HG03520 (cell line): ENCODE data around the gene HPS5.
A peak's percentile ranks its signal among the peaks of the same experiment; 100 is the strongest.

Experiments
- ATAC-seq: cut with Tn5 transposase; IDR thresholded peaks from one replicate; pipeline ENCODE4 v1.9.1; 2021; ENCODE audit warnings: mild to moderate bottlenecking, moderate library complexity; ENCODE audit not compliant: unreplicated experiment

HPS5 gene

GRCh38 chr11:18321578-18321968, 367 bp downstream of the HPS5 start:
- ATAC-seq = peak; percentile 6

GRCh38 chr11:18320617-18321016, 1.3 kb downstream of the HPS5 start:
- ATAC-seq = no peak

DNA sequence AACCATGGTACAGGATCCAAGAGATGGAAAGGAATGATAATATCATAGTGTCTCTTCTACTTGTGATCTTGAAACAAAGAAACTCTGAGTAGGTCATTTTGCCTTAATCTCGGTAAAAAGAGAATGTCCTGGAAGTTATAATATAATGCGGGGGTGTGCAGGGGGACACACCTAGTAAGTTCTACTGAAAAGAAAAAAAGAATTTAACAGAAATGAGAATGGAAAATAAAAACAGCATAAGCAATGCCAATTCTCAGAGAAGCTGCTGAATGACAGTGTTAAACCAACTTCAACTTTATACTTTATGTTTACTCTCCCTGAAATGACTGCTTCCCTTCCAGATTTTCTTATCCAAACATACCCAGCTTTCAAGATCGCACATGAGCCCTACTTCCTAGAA, 2.0 kb downstream of the HPS5 start:
- ATAC-seq = no peak

DNA sequence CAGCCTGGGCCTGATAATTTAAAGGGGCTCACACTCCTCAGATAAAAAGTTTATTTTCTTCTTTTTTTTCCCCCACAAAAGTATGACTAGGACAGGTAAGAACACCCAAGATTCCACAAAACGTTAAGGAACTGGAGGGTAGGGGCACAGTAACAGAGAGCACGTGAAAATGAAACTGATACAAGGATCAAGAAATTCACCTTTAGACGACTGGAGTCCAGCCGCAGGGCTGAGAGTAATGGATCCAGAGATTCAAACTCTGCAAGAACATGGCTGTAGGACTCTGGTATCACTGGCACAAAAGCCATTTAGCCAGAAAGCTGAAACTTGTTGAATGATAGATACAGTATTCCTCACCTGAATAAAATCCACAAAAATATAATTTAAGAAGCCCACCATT, 4.4 kb downstream of the HPS5 start:
- no peak for ATAC-seq

DNA sequence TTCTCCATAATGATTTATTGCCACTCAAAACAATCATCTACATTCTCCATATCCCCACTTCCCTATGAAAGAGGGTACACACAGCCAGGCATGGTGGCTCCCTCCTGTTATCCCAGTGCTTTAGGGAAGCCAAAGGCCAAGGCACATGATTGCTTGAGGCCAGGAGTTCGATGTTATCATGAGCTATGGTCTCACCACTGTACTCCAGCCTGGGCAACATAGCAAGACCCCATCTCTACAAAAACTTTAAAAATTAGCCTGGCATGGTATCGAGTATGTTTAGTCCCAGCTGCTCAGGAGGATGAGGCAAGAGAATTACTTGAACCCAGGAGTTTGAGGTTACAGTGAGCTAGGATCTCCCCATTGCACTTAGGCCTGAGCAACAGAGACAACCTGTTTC, 6.0 kb downstream of the HPS5 start:
- no peak for ATAC-seq

GRCh38 chr11:18314784-18315523, 7.0 kb downstream of the HPS5 start:
- ATAC-seq = no peak

GRCh38 chr11:18313965-18314763, 7.8 kb downstream of the HPS5 start:
- no peak for ATAC-seq

DNA sequence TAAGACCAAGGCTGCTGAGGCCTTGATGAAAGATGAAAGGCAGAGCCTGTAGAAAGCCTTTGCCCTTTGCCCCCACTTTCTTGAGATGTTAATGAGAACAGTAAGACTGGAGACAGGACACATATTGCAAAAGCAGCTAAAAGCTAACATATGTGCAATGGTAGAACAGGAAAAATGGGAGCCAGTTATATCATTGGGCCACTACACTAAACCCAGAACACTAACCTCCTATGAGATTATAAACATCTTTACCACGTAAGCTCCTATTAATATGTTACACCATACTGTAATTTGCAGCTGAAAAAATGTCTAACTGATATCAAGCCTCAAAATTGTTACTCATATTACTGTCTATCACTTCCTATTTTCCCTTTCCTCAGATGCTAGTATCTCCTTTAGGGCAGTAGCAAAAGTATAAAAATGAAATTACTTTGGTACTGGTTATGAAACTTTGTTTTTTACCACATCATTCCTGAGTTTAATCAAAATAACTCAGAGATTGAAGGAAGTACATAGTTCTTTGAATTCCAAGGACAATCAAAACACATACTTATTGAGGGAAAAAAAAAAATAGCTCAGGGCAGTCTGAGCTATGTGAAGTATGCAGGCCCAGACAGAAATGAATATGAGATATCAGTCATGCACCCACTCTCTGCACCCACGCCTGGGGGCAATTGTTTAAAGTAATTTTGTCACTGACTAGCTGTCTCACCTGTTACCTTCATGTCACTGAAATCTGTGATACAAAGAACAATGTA, 9.1 kb downstream of the HPS5 start:
- no peak for ATAC-seq

- no peak for ATAC-seq
Observed at GRCh38 chr11:18312012-18312411, 9.9 kb downstream of the HPS5 start.

- peak; percentile 60 for ATAC-seq
Observed at GRCh38 chr11:18310800-18311340, 11.1 kb downstream of the HPS5 start.

- ATAC-seq = no peak
Observed at GRCh38 chr11:18309691-18310090, 12.2 kb downstream of the HPS5 start.

DNA sequence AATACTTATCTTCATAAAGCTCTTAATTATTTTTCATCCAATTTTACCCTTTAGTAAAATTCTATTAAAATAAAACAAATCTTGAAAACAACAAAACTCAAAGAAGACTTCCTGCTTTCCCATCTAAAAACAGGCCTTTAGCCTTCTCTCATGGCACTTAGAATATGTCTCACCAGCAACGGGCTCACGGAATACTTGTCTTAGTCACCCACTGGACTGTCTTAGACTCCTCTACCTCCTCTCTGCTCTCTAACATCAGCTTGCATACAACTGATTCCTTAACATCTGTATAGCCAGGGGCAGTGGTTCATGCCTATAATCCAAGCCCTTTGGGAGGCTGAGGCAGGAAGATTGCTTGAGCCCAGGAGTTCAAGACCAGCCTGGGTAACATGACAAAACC, 13.7 kb downstream of the HPS5 start:
- no peak for ATAC-seq

DNA sequence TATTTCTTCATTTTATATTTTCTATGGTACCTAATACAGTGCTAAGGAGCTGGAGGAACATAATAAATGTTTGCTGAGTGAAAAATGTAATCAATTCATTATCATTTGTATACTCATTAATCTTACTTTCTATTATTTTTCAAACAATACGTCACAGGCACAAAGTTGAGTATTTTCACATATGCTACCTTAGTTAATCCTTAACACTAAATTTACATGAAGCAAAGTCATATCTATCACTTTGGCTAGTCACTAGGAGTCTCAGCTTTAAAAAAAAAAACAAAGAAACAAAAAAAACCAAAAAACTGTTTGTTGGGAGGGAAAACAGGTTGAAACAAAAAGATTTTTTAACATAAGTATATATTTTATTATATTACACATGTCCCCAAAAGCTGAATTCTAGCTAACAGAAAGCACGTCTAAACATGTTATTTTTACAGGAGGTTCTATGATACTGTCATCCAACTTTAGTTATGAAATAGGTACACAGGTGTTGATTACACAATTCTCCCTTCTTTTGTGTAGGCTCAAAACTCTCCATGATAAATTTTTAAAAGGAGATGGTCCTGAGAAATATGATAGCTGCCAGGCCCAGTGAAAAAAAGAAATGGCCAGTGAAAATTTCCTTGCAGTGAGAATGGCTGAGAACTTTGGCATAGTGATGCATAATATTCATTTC, 14.3 kb downstream of the HPS5 start:
- ATAC-seq = no peak

DNA sequence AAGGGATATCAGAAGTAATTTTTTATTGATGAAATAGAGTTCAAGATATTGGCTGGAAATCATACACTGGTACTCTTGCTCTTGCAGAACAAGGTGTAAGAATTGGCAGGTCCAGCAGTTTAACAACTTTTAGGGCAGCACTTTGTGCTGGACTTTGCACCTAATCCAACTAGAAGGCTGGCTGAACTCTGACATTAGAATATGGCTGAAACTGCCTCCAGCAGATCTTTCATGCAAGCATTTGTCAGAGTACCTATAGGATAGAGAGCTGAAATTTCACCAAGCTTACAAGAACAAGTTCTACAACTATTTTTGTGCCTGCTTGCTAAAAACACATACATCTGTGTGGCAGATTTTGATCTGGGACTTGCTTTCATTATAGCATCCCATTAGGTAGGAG, 17.2 kb downstream of the HPS5 start:
- ATAC-seq = no peak

- ATAC-seq = no peak
Observed at GRCh38 chr11:18299721-18300120, 22.2 kb downstream of the HPS5 start.

GRCh38 chr11:18295316-18295715, 26.6 kb downstream of the HPS5 start:
- no peak for ATAC-seq

GRCh38 chr11:18294862-18295261, 27.1 kb downstream of the HPS5 start:
- ATAC-seq = no peak

- no peak for ATAC-seq
Observed at GRCh38 chr11:18288911-18289310, 33.0 kb downstream of the HPS5 start.

DNA sequence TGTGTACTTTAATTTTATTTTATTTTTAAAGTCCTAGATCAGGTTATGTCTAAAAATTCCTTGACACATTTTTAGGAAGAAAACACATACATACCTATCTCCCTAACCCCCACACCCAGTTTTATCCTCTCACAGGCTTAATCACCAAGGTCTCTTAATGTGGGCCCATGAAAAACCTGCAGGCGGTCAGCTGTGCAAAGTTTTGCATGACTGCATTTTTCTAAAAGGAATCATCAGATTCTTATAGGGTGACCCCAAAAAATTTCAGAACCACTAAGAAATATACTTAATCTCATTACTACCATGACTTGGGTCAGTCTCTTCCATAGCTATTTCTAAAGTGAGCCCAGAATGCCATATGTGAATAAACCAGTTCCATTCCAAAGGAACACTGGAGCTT, 36.1 kb downstream of the HPS5 start:
- no peak for ATAC-seq

DNA sequence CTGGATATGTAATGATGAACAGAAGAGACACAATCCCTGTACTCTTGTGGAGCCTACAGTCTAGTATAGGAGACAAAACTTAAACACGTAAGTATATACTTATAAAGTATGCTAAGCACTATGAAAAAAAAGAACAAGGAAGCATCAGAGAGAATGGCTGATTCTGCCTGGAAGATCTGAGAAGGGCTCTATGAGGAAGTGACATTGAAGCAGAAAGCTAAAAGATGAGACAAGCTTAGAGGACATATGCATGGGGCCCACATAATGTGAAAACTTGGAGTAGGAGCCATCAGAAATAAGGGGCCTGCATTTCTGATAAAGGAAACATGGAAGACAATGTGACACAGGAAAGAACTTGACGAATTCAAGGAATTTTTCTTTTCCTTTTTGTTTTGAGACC, 39.3 kb downstream of the HPS5 start:
- ATAC-seq = no peak
